ENCODE measurements around the gene DNMT3A. TPM values are rescaled to one million over a fixed set of nuclear protein-coding genes. Genes with fewer than 3 reads are reported as not detected.

The DNMT3A gene
- total and polyA plus RNA-seq, 12 donors = 10.6 to 53.4 (median 25.0) TPM

- TF ChIP-seq POLR2A (IDR thresholded peaks at IDR 0.05) = no peak
- no peak for TF ChIP-seq CTCF (IDR thresholded peaks at IDR 0.05)
- H3K4me1 ChIP-seq (replicated peaks in 1 of 2) = peaks cover 29 to 67% of the 10 kb centered on the region in 2 donors
- H3K27ac ChIP-seq = peak overlapping the region in 2 of 5 donors; percentile 81 to 92
- H3K27me3 ChIP-seq = no peaks in the 10 kb centered on the region
- 31 to 59% (median 40%) methylated on average over 11 to 13 of the region's 13 CpGs for WGBS, 4 donors
- no peaks in the 10 kb centered on the region for H3K36me3 ChIP-seq (replicated peaks in 1 of 2)
- intact Hi-C loops (cut with DNase I) = no loop called here
- no peak overlapping the region for H3K4me3 ChIP-seq
- H3K9me3 ChIP-seq (replicated peaks in 1 of 3) = no peaks in the 10 kb centered on the region
- peak in 1 of 7 donors; percentile 26 for DNase-seq
Measured at GRCh38 chr2:25338401-25338800, 3.3 kb downstream of the DNMT3A start.

GRCh38 chr2:25337891-25338290 is 3.8 kb downstream of the DNMT3A start:
- WGBS, 4 donors = 71 to 78% (median 76%) methylated on average over 5 to 7 of the region's 7 CpGs
- Histone ChIP-seq H3K4me3 (no peak overlapping the region), H3K27ac (peak overlapping the region in 3 of 5 donors; percentile 9 to 92 (median 81)), H3K4me1 (replicated peaks in 1 of 2) (peaks cover 29 to 72% of the 10 kb centered on the region in 2 donors), H3K27me3 (no peaks in the 10 kb centered on the region), H3K9me3 (replicated peaks in 1 of 3) (no peaks in the 10 kb centered on the region), H3K36me3 (replicated peaks in 1 of 2) (no peaks in the 10 kb centered on the region)
- intact Hi-C loops (cut with DNase I) = no loop called here
- no peak for DNase-seq
- no peak for TF ChIP-seq CTCF (IDR thresholded peaks at IDR 0.05)
- TF ChIP-seq POLR2A (IDR thresholded peaks at IDR 0.05) = no peak

- Histone ChIP-seq H3K4me3 (no peak overlapping the region), H3K36me3 (replicated peaks in 1 of 2) (no peaks in the 10 kb centered on the region), H3K4me1 (replicated peaks in 1 of 2) (peaks cover 29 to 79% of the 10 kb centered on the region in 2 donors), H3K27ac (peak overlapping the region in 2 of 5 donors; percentile 81 to 92), H3K27me3 (no peaks in the 10 kb centered on the region), H3K9me3 (replicated peaks in 1 of 3) (no peaks in the 10 kb centered on the region)
- 67 to 71% (median 69%) methylated on average over 9 to 10 of the region's 10 CpGs for WGBS, 4 donors
- TF ChIP-seq POLR2A (IDR thresholded peaks at IDR 0.05) = no peak
- TF ChIP-seq CTCF (IDR thresholded peaks at IDR 0.05) = no peak
- DNase-seq = no peak
- intact Hi-C loops (cut with DNase I) = no loop called here
Measured at GRCh38 chr2:25337276-25337675, 4.4 kb downstream of the DNMT3A start.

GRCh38 chr2:25336383-25336841 is 5.3 kb downstream of the DNMT3A start:
- peaks cover 29 to 81% of the 10 kb centered on the region in 2 donors for H3K4me1 ChIP-seq (replicated peaks in 1 of 2)
- DNase-seq = no peak
- peak overlapping the region in 3 of 5 donors; percentile 16 to 81 (median 62) for H3K27ac ChIP-seq

More at GRCh38 chr2:25336383-25336841, 5.3 kb downstream of the DNMT3A start:
- H3K9me3 ChIP-seq (replicated peaks in 1 of 3) = no peaks in the 10 kb centered on the region
- 45 to 51% (median 49%) methylated on average over 9 to 10 of the region's 10 CpGs for WGBS, 4 donors
- H3K4me3 ChIP-seq = no peak overlapping the region
- no peaks in the 10 kb centered on the region for H3K27me3 ChIP-seq
- TF ChIP-seq POLR2A (IDR thresholded peaks at IDR 0.05) (no peak), CTCF (IDR thresholded peaks at IDR 0.05) (no peak)
- no peaks in the 10 kb centered on the region for H3K36me3 ChIP-seq (replicated peaks in 1 of 2)
- intact Hi-C loops (cut with DNase I) = no loop called here
